ENCODE data around the gene URI1. TPM values are rescaled to one million over a fixed set of nuclear protein-coding genes. Genes with fewer than 3 reads are reported as not detected.

URI1 gene
- total and polyA plus RNA-seq, 10 donors: 23.8 to 64.6 (median 52.4) TPM

- 94 to 98% (median 96%) methylated on average over 10 of the region's 10 CpGs for WGBS, 5 donors
- no peak for TF ChIP-seq POLR2AphosphoS5 (IDR thresholded peaks at IDR 0.05)
- TF ChIP-seq CTCF (IDR thresholded peaks at IDR 0.05 in 8 of 11, conservative IDR thresholded peaks at IDR 0.05 in 3 of 11): no peak
- TF ChIP-seq POLR2A (IDR thresholded peaks at IDR 0.05): no peak
- intact Hi-C loops (cut with DNase I; ENCODE audit: low total_unique reads): no loop called here
- Histone ChIP-seq H3K36me3 (peaks cover 0 to 78% (median 35%) of the 10 kb centered on the region in 6 donors), H3K4me1 (peaks cover 0 to 27% (median 0%) of the 10 kb centered on the region in 6 donors), H3K9me3 (no peaks in the 10 kb centered on the region), H3K27me3 (replicated peaks in 1 of 7) (no peaks in the 10 kb centered on the region), H3K27ac (no peak overlapping the region), H3K4me3 (no peak overlapping the region)
- DNase-seq: no peak
These were observed 67.0 kb downstream of the URI1 start for GRCh38 chr19:30009013-30009412.

GRCh38 chr19:30011051-30011578, 69.1 kb downstream of the URI1 start:
- Histone ChIP-seq H3K27me3 (replicated peaks in 1 of 7) (no peaks in the 10 kb centered on the region), H3K4me3 (no peak overlapping the region), H3K27ac (no peak overlapping the region), H3K36me3 (peaks cover 0 to 90% (median 43%) of the 10 kb centered on the region in 6 donors), H3K9me3 (no peaks in the 10 kb centered on the region), H3K4me1 (peaks cover 0 to 8% (median 0%) of the 10 kb centered on the region in 6 donors)
- intact Hi-C loops (cut with DNase I; ENCODE audit: low total_unique reads): no loop called here
- no peak for DNase-seq
- TF ChIP-seq POLR2AphosphoS5 (IDR thresholded peaks at IDR 0.05): no peak
- WGBS, 5 donors: 93 to 95% (median 93%) methylated on average over 9 of the region's 9 CpGs

- no peak for DNase-seq
- Histone ChIP-seq H3K36me3 (peaks cover 0 to 78% (median 33%) of the 10 kb centered on the region in 6 donors), H3K9me3 (no peaks in the 10 kb centered on the region), H3K27ac (no peak overlapping the region), H3K27me3 (replicated peaks in 1 of 7) (no peaks in the 10 kb centered on the region), H3K4me3 (no peak overlapping the region), H3K4me1 (no peaks in the 10 kb centered on the region)
- 88 to 97% (median 92%) methylated on average over 3 of the region's 3 CpGs for WGBS, 5 donors
- TF ChIP-seq CTCF (IDR thresholded peaks at IDR 0.05 in 8 of 11, conservative IDR thresholded peaks at IDR 0.05 in 3 of 11) (no peak), POLR2AphosphoS5 (IDR thresholded peaks at IDR 0.05) (no peak), POLR2A (IDR thresholded peaks at IDR 0.05) (no peak)
- intact Hi-C loops (cut with DNase I; ENCODE audit: low total_unique reads): no loop called here
These were observed 72.7 kb downstream of the URI1 start for GRCh38 chr19:30014770-30015169.

DNA sequence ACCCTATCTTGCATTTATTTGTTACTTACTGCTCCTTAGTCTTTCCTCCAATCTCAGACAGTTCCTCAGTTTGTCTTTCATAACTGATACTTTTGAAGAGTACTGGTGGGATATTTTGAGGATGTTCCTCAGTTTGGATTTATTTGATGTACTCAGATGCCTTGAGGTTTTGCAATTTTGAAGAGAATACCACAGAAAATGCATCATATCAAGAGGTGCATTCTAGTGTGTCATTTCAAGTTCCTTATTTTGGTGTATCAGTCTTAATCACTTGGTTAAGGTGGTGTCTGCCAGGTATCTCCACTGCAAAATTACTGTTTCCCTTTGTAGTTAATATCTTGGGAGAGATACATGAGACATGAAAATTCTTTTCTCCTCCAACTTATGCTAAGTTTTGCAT, 75.1 kb downstream of the URI1 start:
- no peaks in the 10 kb centered on the region for H3K27me3 ChIP-seq (replicated peaks in 1 of 7)
- no peak overlapping the region for H3K4me3 ChIP-seq
- H3K4me1 ChIP-seq: no peaks in the 10 kb centered on the region
- DNase-seq: no peak
- H3K36me3 ChIP-seq: peaks cover 0 to 55% (median 19%) of the 10 kb centered on the region in 6 donors
- intact Hi-C loops (cut with DNase I; ENCODE audit: low total_unique reads): no loop called here
- H3K27ac ChIP-seq: no peak overlapping the region
- no peaks in the 10 kb centered on the region for H3K9me3 ChIP-seq
- TF ChIP-seq POLR2A (IDR thresholded peaks at IDR 0.05): no peak
- TF ChIP-seq POLR2AphosphoS5 (IDR thresholded peaks at IDR 0.05): no peak
- no peak for TF ChIP-seq CTCF (IDR thresholded peaks at IDR 0.05 in 8 of 11, conservative IDR thresholded peaks at IDR 0.05 in 3 of 11)

- Histone ChIP-seq H3K27ac (no peak overlapping the region), H3K4me1 (peaks cover 0 to 10% (median 0%) of the 10 kb centered on the region in 6 donors), H3K36me3 (peaks cover 0 to 24% (median 2%) of the 10 kb centered on the region in 6 donors), H3K4me3 (no peak overlapping the region), H3K27me3 (replicated peaks in 1 of 7) (no peaks in the 10 kb centered on the region), H3K9me3 (peaks cover 0 to 5% (median 0%) of the 10 kb centered on the region in 8 donors)
- no peak for DNase-seq
- 94 to 100% (median 98%) methylated on average over 1 of the region's 1 CpG for WGBS, 5 donors
- intact Hi-C loops (cut with DNase I; ENCODE audit: low total_unique reads): no loop called here
- TF ChIP-seq POLR2AphosphoS5 (IDR thresholded peaks at IDR 0.05): no peak
- TF ChIP-seq CTCF (IDR thresholded peaks at IDR 0.05 in 8 of 11, conservative IDR thresholded peaks at IDR 0.05 in 3 of 11): no peak
- TF ChIP-seq POLR2A (IDR thresholded peaks at IDR 0.05): no peak
These were observed 78.2 kb downstream of the URI1 start for GRCh38 chr19:30020189-30020588.

Measured in spleen (tissue), 11 donors.